ENCODE measurements around the gene ISL2. TPM values are rescaled to one million over a fixed set of nuclear protein-coding genes. Genes with fewer than 3 reads are reported as not detected.

Gene ISL2
- total and polyA plus RNA-seq, 2 of the 13 experiments (the other 11 are each of a cell fraction or from before 2014, with no cell fraction given) = 4.3 to 5.1 TPM

DNA sequence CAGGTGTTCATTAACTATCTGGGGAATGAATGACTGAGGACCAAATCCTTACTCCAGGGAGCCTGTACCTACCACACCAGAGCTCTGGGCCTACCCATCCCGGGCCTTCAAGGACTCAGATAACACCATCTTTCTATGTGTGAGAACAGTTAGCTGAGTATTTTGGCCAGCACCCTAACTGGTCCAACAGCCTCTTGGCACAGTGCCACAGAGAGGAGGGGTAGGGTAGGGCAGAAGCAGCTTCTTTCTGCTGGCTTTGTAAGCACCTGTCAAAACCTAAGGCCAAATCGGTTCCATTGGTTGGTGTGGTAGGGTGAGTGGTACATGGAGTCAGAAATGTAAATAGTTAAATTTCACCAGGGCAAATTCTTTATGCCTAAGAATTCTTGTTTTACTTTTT, 26.7 kb downstream of the ISL2 start (continued):
- TF ChIP-seq RBAK (CRISPR knock-in tag; IDR thresholded peaks at IDR 0.05) = no peak
- no peak for TF ChIP-seq ZNF224 (CRISPR knock-in tag; IDR thresholded peaks at IDR 0.05)
- no peak for TF ChIP-seq SRSF4 (IDR thresholded peaks at IDR 0.05; ENCODE audit: low read depth, low read length, poor library complexity, severe bottlenecking)

DNA sequence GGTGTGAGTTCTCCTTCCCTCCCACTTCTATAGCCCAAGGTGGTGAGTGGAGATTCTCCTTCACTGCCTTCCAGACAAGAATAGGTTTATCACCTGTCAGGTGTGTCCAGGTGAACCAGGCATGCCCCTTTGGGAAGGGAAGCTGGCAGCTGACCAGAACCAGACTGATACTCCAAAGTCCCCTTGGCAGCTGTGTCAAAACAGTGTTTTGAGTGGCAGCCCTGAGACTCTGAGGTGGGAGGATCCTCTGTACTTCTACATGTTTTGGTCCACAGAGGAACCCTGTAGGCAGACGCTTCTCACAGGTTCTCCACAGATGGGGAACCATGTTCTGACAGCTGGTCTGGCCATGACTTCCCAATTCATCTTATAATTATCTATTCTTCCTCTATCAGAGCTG, 30.1 kb downstream of the ISL2 start:
- ChIA-PET POLR2A (no interaction called here), CTCF (ENCODE audit: low intra/inter-chr PET ratio, low total read pairs) (no interaction called here)
- no TSS peak for BruUV-seq (replicated peaks)
- H3K27me3 ChIP-seq (ENCODE audit: control insufficient read depth in 1 of 2, insufficient read depth in 2 of 2, low read length in 2 of 2) = no peaks in the 10 kb centered on the region
- H3K79me2 ChIP-seq (ENCODE audit: insufficient read depth, low read length) = no peaks in the 10 kb centered on the region
- no peaks in the 10 kb centered on the region for H4K20me1 ChIP-seq (ENCODE audit: insufficient read depth, low read length)
- no peak overlapping the region for H2AFZ ChIP-seq (ENCODE audit: low read length)
- no peaks in the 10 kb centered on the region for H3K9me3 ChIP-seq (ENCODE audit: low read length)
- in situ Hi-C loops (cut with HindIII; ENCODE audit: extremely low pct_ligation_motif_present, low pct_unique_long_range_greater_than_20kb) (no loop called here), intact Hi-C loops (cut with micrococcal nuclease; ENCODE audit: unreplicated experiment) (no loop called here)
- FAIRE-seq (no peak), ATAC-seq (no peak), DNase-seq (ENCODE audit: low spot score) (no peak)
- no peak overlapping the region for H3K27ac ChIP-seq (ENCODE audit: extremely low read length, insufficient read depth, low read length)
- H3K4me2 ChIP-seq (ENCODE audit: low read depth, low read length) = no peak overlapping the region
- WGBS (ENCODE audit: low lambda C conversion rate) = 100% methylated on average over 1 of the region's 1 CpG
- no peak overlapping the region for H3K9ac ChIP-seq (ENCODE audit: insufficient read depth, low read depth, low read length)
- H3K4me3 ChIP-seq (replicated peaks in 1 of 3; ENCODE audit: insufficient read depth in 1 of 3, low read depth in 2 of 3, low read length in 3 of 3) = no peak overlapping the region
- TF ChIP-seq SIX1 (CRISPR knock-in tag; IDR thresholded peaks at IDR 0.05; ENCODE audit: borderline replicate concordance) (no peak), MATR3 (CRISPR knock-in tag; IDR thresholded peaks at IDR 0.05) (no peak), POLR2AphosphoS5 (IDR thresholded peaks at IDR 0.05; ENCODE audit: low read depth, low read length) (no peak), ZNF512 (CRISPR knock-in tag; IDR thresholded peaks at IDR 0.05) (no peak), HIC2 (CRISPR knock-in tag; IDR thresholded peaks at IDR 0.05; ENCODE audit: low read depth) (no peak), ZNF24 (IDR thresholded peaks at IDR 0.05) (no peak), RARA (CRISPR knock-in tag; IDR thresholded peaks at IDR 0.05) (no peak), SIN3B (IDR thresholded peaks at IDR 0.05; ENCODE audit: low read length) (no peak)
- H3K4me1 ChIP-seq (ENCODE audit: insufficient read depth, low read length) = no peaks in the 10 kb centered on the region
- H3K36me3 ChIP-seq (replicated peaks in 1 of 2; ENCODE audit: control insufficient read depth in 1 of 2, insufficient read depth in 2 of 2, low read length in 2 of 2) = no peaks in the 10 kb centered on the region
